Amygdala (tissue), 56 donors: ENCODE measurements around the gene CCDC32.
A peak's percentile ranks its signal among the peaks of the same experiment; 100 is the strongest.

Experiments used
- DNase-seq, 56 donors: peaks; one replicate each; lab custom pipeline; 2025; lab: John Stamatoyannopoulos, UW

CCDC32 gene

DNA sequence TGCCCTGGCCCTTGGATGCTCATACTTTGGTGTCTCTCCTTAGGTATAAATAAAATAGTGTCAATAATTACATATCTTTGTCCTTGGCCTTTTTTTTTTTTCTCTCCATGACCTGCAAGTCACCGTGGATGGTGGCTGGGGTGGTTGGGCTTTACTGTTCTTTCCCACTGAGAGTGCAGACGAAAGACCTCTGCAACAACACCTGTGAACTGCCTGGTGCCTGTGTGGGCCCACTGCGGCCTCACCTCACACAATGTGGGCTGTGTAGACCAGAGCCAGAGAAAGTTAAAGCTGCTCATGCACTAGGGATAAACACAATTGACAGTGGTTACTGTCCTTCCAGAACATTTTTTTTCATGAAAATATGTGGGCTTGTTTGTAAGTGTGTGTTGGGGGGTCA, 39.0 kb downstream of the CCDC32 start:
- DNase-seq, result no peak

DNA sequence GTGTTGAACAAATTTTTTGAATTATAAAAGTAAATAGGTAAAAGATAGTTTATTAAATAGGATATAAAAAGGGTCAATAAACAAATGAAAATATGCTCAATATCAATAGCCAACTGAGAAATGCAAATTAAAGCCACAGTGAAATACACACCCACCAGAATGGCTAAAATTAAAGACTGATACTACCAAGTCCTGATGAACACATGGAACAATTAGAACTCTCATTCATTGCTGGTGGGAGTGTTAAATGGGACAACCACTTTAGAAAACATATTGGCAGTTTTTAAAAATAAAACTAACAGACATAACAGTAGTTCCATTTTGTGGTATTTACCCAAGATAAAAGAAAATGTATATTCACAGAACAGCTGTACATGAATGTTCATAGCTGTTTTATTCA, 41.2 kb downstream of the CCDC32 start:
- DNase-seq, result no peak

- DNase-seq, result no peak
Measured at GRCh38 chr15:40516322-40516721, 48.5 kb downstream of the CCDC32 start.

DNA sequence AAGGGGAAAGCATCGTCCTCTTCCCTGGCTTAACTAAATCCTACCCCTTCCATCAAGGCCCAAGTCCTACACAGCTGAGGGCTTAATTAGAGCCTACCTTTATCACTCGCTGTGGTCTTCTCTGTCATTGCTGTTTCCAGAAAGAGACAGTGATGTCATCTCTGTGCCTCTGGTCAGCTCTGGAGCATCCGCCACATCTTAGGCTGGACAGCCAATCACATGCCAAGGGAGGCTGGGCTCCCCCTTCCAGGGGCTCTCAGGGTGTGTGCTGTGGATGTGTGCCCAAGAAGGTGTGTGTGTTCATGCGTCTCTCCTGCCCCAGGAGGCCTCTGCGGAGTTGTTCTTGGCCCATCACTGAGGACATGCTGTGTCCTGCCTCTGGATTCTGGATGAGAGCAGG, 51.2 kb downstream of the CCDC32 start:
- no peak for DNase-seq

- no peak for DNase-seq
Measured at GRCh38 chr15:40512440-40512839, 52.4 kb downstream of the CCDC32 start.

DNA sequence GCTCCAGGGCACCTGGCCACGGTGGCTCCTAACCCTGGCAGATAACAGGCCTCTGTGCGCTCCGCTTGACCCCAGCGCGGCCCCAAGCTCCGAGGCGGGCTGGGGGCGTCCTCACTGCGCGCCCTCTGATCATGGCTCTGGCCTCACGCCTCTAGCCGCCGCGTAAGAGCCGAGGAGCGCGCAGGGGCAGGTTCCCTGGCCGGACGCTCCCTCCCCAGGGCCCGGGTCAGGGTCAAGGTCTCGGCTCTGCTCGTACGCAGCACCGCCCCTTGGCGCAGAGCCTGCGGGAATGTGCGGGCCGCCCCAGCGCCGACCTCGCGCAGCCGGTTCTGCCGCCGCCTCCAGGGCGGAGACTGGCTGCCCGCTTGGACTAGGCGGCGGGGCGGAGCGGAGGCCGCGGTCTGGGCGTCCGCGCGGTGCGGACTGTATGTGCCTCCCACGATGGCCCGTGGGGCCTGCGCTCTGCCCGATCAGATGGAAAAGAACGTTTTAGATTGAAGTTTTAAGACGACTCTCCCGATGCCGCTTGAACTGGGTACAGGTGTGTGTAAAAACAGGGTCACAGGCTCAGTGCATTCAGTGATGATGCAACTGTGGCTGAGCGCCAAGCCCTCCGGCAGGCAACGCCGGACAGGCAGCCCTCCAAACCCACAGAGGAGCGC, 53.2 kb downstream of the CCDC32 start:
- peak in 22 of 56 donors; percentile 3 to 52 (median 18) for DNase-seq

DNA sequence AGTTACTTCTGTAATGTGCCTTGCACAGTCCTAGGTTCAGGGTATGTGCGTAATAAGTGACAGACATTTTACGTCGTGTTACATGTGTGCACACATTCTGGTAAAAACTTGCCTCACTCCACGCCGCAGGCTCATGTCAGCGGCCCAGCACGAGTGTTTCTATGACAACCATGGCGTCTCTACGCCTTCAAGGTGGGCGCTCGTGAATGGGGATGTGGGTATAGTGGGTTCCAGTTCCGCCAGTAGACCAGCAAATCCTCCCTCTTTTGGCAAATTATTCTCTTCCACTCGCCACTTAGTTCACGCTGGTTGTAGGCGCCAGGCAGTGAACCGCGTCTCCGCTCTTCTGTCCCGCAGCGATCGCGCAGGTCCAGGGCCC, 53.8 kb downstream of the CCDC32 start:
- DNase-seq, result no peak

- no peak for DNase-seq
Measured at GRCh38 chr15:40510201-40510600, 54.6 kb downstream of the CCDC32 start.

DNA sequence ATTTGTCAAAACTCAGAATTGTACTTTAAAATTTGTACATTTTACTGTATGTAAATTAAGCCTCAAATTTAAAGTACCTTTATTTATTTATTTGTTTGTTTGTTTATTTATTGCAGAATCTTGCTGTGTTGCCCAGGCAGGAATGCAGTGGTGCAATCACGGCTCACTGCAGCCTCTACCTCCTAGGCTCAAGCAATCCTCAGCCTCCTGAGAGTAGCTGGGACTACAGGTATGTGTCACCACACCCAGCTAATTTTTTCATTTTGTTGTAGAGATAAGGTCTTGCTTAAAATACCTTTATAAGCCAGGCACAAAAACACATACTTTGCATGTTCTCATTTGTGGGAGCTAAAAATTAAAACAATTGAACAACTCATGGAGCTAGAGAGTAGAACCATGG, 56.6 kb downstream of the CCDC32 start:
- no peak for DNase-seq

GRCh38 chr15:40506964-40507571, 57.8 kb downstream of the CCDC32 start:
- DNase-seq, result peak in 50 of 56 donors; percentile 5 to 74 (median 40)
